Activated CD8-positive, alpha-beta T cell treated with anti-CD3 and anti-CD28 coated beads for 36 hours (primary cell): ENCODE data around the gene FBN2. TPM values are rescaled to one million over a fixed set of nuclear protein-coding genes. Genes with fewer than 3 reads are reported as not detected.

Experiments used
- ATAC-seq: fragments of 200-7000 bp; cut with Tn5 transposase; one replicate; pipeline ENCODE4 v1.10.0; 2021; ENCODE audit warnings: mild to moderate bottlenecking, moderate library complexity
- CTCF ChIA-PET: fragments of 350-600 bp; sonication (Branson Sonifier 250); formaldehyde crosslinking; loops from one replicate; lab custom pipeline; 2021; ENCODE audit warnings: antibody characterized with exemption; lab: Charles Lee
- POLR2A ChIA-PET: fragments of 350-600 bp; sonication (Branson Sonifier 250); formaldehyde crosslinking; loops from one replicate; lab custom pipeline; 2021; ENCODE audit warnings: antibody characterized with exemption; lab: Charles Lee
- DNase-seq: peaks from one replicate; pipeline ENCODE4 v3.0.0-alpha.2; 2020
- H3K27ac Mint-ChIP-seq: one replicate; pipeline ENCODE4 v1.8.0; 2021; ENCODE audit warnings: mild to moderate bottlenecking, mixed read lengths
- H3K27me3 Mint-ChIP-seq: one replicate; pipeline ENCODE4 v1.8.0; 2021; ENCODE audit warnings: mixed read lengths
- H3K36me3 Mint-ChIP-seq: one replicate; pipeline ENCODE4 v1.8.0; 2021; ENCODE audit warnings: low read depth, mixed read lengths
- H3K4me1 Mint-ChIP-seq: one replicate; pipeline ENCODE4 v1.8.0; 2021; ENCODE audit warnings: low read depth, mixed read lengths
- H3K4me3 Mint-ChIP-seq: one replicate; pipeline ENCODE4 v1.8.0; 2021; ENCODE audit warnings: mild to moderate bottlenecking, moderate library complexity, mixed read lengths
- H3K9me3 Mint-ChIP-seq: one replicate; pipeline ENCODE4 v1.8.0; 2021; ENCODE audit warnings: mixed read lengths
- intact Hi-C: fragments of 100-400 bp; cut with micrococcal nuclease; formaldehyde crosslinking; loops from one replicate; pipeline ENCODE4 v1.10.0; 2022
- total RNA-seq, 2 experiments: library from RNA; stranded (reverse); gene quantifications; one replicate each; pipeline ENCODE4 v1.2.3, GENCODE V29; 2021
- TF ChIP-seq, protein P1 (sequence below): fragments of 200-600 bp; IDR thresholded peaks from one replicate; pipeline ENCODE4 v1.8.0; 2022; ENCODE audit warnings: antibody characterized with exemption, mild to moderate bottlenecking

Gene FBN2
- total RNA-seq, 2 experiments from 2014 or later = not detected

DNA sequence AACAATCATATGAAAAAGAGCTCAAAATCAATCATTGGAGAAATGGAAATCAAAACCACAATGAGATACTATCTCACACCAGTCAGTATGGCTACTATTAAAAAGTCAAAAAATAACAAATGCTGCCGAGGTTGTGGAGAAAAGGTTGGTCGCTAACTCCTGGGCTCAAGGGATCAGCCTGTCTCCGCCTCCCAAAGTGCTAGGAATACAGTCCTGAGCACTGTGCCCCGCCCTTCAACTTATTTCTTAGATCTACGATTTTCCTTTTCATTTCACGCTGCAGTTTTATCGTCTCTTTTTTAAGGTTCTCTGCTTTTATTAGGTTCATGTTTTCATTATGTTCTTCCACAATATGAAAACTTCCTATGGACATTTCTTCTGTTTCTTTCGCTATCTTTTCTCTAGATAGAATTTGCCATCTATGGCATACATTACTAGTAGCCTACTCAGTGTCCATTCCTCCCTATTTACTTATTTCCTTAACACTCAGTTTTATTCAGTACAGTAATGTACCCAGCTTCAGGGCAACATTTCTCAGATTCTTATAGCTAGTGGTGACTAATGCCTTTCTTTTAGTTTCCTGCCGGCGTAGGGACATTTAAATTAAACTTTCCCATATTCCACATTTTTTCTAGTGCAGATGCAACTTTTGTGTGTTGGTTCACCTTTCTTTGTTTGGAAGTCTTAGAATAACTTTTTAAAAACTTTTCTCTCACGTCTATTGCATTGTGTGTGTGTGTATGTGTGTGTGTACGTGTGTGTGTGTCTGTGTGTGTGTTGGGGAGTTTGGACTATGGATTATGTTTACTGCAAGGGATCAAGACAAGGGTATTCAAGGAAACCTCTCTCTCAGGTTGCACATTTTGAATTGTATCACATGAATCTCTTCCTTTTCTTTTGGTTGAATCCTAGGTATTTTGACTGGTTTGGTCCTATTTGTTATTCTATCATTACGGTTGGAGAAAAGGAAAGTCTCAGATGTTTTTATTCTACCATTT, 21.6 kb upstream of the FBN2 start:
- Mint-ChIP-seq H3K27ac (no peak overlapping the region), H3K4me3 (no peak overlapping the region), H3K9me3 (no peaks in the 10 kb centered on the region), H3K27me3 (no peaks in the 10 kb centered on the region), H3K36me3 (no peaks in the 10 kb centered on the region), H3K4me1 (no peaks in the 10 kb centered on the region)
- no peak for ATAC-seq
- TF ChIP-seq, protein P1, sequence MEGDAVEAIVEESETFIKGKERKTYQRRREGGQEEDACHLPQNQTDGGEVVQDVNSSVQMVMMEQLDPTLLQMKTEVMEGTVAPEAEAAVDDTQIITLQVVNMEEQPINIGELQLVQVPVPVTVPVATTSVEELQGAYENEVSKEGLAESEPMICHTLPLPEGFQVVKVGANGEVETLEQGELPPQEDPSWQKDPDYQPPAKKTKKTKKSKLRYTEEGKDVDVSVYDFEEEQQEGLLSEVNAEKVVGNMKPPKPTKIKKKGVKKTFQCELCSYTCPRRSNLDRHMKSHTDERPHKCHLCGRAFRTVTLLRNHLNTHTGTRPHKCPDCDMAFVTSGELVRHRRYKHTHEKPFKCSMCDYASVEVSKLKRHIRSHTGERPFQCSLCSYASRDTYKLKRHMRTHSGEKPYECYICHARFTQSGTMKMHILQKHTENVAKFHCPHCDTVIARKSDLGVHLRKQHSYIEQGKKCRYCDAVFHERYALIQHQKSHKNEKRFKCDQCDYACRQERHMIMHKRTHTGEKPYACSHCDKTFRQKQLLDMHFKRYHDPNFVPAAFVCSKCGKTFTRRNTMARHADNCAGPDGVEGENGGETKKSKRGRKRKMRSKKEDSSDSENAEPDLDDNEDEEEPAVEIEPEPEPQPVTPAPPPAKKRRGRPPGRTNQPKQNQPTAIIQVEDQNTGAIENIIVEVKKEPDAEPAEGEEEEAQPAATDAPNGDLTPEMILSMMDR = no peak
- intact Hi-C loops = no loop called here
- CTCF ChIA-PET = no interaction called here
- no peak for DNase-seq
- POLR2A ChIA-PET = interaction anchor here (0.5 kb wide), 1 partner anchor 296 kb away, joined by 3 read pairs; no protein-coding TSS in a partner anchor

DNA sequence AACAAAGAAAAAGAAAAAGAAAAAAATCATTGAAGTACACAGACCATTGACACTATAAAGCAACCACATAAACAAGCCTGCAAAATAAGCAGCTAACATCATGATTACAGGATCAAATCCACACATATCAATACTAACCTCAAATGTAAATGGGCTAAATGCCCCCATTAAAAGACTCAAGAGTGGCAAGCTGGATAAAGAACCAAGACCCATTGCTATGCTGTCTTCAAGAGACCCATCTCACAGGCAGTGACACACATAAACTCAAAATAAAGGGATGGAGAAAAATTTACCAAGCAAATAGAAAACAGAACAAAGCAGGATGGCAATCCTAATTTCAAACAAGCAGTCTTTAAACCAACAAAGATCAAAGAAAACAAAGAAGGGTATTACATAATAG, 15.7 kb upstream of the FBN2 start:
- intact Hi-C loops = no loop called here
- no peak for ATAC-seq

DNA sequence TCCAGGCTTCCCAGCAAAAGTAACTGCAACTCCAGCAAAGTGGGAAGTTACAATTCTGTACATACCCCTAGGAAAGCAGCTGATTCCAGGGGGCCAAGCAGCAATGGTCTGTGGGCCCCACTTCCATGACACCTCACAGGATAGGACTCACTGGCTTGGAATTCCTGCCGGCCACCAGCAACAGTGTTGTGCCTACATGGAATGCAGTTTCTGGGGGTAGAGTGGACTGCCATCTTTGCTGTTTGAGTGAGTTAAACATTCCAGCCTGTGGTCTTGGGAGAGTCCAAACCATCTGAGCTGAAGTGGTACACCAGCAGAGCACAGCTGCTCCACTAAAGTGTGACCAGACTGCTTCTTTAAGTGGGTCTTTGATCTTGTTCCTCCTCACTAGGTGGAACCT, 13.4 kb upstream of the FBN2 start:
- TF ChIP-seq, protein P1 = no peak
- CTCF ChIA-PET = no interaction called here

More for the DNA sequence above, 15.7 kb upstream of the FBN2 start:
- TF ChIP-seq, protein P1 = no peak
- Mint-ChIP-seq H3K4me1 (no peaks in the 10 kb centered on the region), H3K36me3 (no peaks in the 10 kb centered on the region), H3K4me3 (no peak overlapping the region), H3K9me3 (peaks cover 17% of the 10 kb centered on the region), H3K27me3 (no peaks in the 10 kb centered on the region), H3K27ac (no peak overlapping the region)
- DNase-seq = no peak
- POLR2A ChIA-PET = no interaction called here
- CTCF ChIA-PET = no interaction called here

DNA sequence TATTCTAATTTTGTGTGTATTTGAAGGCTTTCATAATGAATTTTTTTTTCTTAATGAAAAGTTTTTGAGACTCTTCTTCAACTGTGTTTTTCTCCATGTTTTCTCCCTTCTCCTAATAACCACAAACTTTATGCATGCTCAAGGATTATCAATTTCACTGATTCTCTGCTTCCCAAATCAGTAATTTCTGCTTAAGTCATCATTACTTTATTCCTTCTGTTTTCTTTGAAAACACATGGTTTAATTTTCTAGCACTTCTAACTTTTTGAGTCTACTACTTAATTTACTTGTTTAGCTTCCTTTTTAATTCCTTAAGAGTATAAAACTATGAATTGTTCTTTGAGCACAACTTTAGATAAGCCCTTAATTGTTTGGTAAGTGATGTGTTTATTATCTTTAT, 11.5 kb upstream of the FBN2 start:
- peaks cover 17% of the 10 kb centered on the region for H3K9me3 Mint-ChIP-seq
- intact Hi-C loops = no loop called here
- ChIA-PET CTCF (no interaction called here), POLR2A (no interaction called here)
- H3K27me3 Mint-ChIP-seq = no peaks in the 10 kb centered on the region
- H3K36me3 Mint-ChIP-seq = no peaks in the 10 kb centered on the region
- TF ChIP-seq, protein P1 = no peak
- no peaks in the 10 kb centered on the region for H3K4me1 Mint-ChIP-seq
- ATAC-seq (no peak), DNase-seq (no peak)
- H3K27ac Mint-ChIP-seq = no peak overlapping the region
- H3K4me3 Mint-ChIP-seq = no peak overlapping the region

More for the DNA sequence above, 13.4 kb upstream of the FBN2 start:
- H3K27ac Mint-ChIP-seq = no peak overlapping the region
- H3K36me3 Mint-ChIP-seq = no peaks in the 10 kb centered on the region
- POLR2A ChIA-PET = no interaction called here
- DNase-seq (no peak), ATAC-seq (no peak)
- H3K27me3 Mint-ChIP-seq = no peaks in the 10 kb centered on the region
- H3K9me3 Mint-ChIP-seq = peaks cover 17% of the 10 kb centered on the region
- no peak overlapping the region for H3K4me3 Mint-ChIP-seq
- H3K4me1 Mint-ChIP-seq = no peaks in the 10 kb centered on the region
- intact Hi-C loops = no loop called here

DNA sequence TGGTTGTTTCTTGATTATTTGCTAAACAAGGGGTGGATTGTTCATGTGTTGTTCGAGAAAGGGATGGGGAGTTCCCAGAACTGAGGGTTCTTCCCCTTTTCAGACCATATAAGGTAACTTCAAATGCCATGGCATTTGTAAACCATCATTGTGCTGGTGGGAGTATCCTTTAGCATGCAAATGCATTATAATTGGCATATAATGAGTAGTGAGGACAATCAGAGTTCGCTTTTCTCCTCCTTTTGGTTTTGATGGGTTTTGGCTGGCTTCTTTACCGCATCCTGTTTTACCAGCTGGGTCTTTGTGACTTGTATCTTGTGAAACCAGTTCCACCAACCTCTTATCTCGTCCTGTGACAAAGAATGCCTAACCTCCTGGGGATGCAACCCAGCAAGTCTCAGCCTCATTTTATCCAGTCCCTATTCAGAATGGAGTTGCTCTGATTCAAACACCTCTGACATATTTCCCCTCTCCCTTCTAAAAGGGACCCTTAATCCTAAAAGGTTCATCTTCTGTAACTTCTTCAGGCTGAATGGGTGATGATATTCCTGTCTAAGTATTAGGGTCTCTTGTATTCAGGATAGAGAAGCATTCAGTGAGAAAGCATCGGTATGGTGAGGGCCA, 8.7 kb upstream of the FBN2 start:
- Mint-ChIP-seq H3K27me3 (no peaks in the 10 kb centered on the region), H3K27ac (no peak overlapping the region), H3K36me3 (no peaks in the 10 kb centered on the region), H3K4me3 (no peak overlapping the region), H3K9me3 (peaks cover 4% of the 10 kb centered on the region), H3K4me1 (no peaks in the 10 kb centered on the region)
- DNase-seq (no peak), ATAC-seq (no peak)
- POLR2A ChIA-PET = no interaction called here
- CTCF ChIA-PET = no interaction called here
- intact Hi-C loops = no loop called here
- TF ChIP-seq, protein P1 = no peak
